Measurements from ENCODE around the gene GPRC5D. TPM values are rescaled to one million over a fixed set of nuclear protein-coding genes. Genes with fewer than 3 reads are reported as not detected.

Gene GPRC5D
- total RNA-seq, 1 experiment from 2014 or later: 0.33 TPM

DNA sequence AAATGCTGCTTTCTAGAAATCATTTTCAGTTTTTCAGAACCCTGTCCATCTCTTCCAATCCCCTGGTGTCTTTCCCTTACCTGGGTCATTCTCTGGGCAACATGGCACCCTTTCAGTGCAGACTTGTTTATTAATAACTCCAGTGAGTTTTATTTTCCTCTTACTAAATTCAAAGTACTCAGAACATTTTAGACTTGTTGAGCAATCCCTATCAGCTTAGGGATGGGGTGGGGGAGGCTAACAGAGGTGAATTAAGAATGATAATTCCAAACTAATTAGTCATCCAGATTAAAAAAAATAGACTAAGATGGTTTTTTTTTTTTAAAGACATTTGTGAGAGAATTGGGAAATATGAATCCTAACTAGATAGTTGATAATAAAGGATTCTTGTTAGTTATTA lies 49.9 kb downstream of the GPRC5D start (continued):
- TF ChIP-seq ZNF423 (CRISPR knock-in tag; IDR thresholded peaks at IDR 0.05): no peak
- no peak for TF ChIP-seq OVOL2 (CRISPR knock-in tag; IDR thresholded peaks at IDR 0.05; ENCODE audit: borderline replicate concordance)
- no peak for TF ChIP-seq ZBTB21 (CRISPR knock-in tag; IDR thresholded peaks at IDR 0.05; ENCODE audit: borderline replicate concordance)
- TF ChIP-seq ZNF138 (CRISPR knock-in tag; conservative IDR thresholded peaks at IDR 0.05): no peak
- no peak for TF ChIP-seq ZNF416 (CRISPR knock-in tag; IDR thresholded peaks at IDR 0.05)
- no peak for TF ChIP-seq EMX1 (CRISPR knock-in tag; IDR thresholded peaks at IDR 0.05)

DNA sequence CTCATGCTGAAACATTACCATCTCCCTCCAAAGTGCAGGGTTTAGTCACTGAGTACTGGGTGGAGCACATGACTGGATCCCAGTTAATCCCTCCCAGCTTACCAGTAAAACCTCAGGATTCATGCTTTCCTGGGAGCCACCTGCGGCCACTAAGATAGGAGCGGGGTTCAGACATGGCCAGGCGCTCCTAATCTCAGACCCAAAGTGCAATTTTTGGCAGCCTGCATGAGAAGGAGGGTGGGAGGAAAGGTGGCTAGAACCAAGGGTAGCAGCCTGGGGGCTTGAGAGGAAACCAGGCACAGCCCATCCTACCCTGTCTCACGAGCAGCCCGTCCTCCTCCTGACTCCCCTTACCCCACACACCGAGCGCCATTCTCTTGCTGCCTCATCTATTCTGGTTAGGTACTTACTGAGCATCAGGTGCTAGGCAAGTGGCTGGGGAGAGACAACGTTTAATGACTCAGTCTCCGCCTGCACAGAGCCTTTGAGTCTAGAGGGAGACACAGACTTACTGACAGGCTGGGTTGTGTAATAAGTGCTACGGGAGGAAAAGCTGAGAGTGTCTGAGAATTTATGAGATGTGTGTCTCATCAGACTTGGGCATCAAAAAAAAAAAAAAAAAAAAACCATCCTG lies 50.7 kb downstream of the GPRC5D start:
- ChIA-PET CTCF (interaction anchor here (0.6 kb wide), 1 partner anchor 164 kb away, joined by 3 read pairs; no protein-coding TSS in a partner anchor), POLR2A (no interaction called here)
- ATAC-seq (peak; percentile 28; the same call in 1 of the 2 replicates), DNase-seq (ENCODE audit: low spot score) (no peak)
- Mint-ChIP-seq H3K4me3 (no peak overlapping the region), H3K36me3 (no peaks in the 10 kb centered on the region), H3K4me1 (no peaks in the 10 kb centered on the region), H3K27me3 (ENCODE audit: low read depth) (no peaks in the 10 kb centered on the region; the same call in 1 of the 2 replicates), H3K27ac (no peak overlapping the region), H3K9me3 (no peaks in the 10 kb centered on the region)
- TF ChIP-seq FOXJ3 (CRISPR knock-in tag; IDR thresholded peaks at IDR 0.05; ENCODE audit: borderline replicate concordance) (no peak), IRF1 (CRISPR knock-in tag; IDR thresholded peaks at IDR 0.05) (no peak), IRF2 (CRISPR knock-in tag; IDR thresholded peaks at IDR 0.05; ENCODE audit: borderline replicate concordance, low read depth) (no peak), TCF7 (CRISPR knock-in tag; IDR thresholded peaks at IDR 0.05; ENCODE audit: low read depth) (no peak), FOXP1 (CRISPR knock-in tag; IDR thresholded peaks at IDR 0.05; ENCODE audit: borderline replicate concordance) (no peak)

GRCh38 chr12:12900786-12901157 lies 51.2 kb downstream of the GPRC5D start:
- Mint-ChIP-seq H3K4me1 (no peaks in the 10 kb centered on the region), H3K27me3 (ENCODE audit: low read depth) (no peaks in the 10 kb centered on the region; the same call in 1 of the 2 replicates), H3K36me3 (no peaks in the 10 kb centered on the region), H3K4me3 (no peak overlapping the region), H3K27ac (no peak overlapping the region), H3K9me3 (no peaks in the 10 kb centered on the region)
- no peak for ATAC-seq
- POLR2A ChIA-PET: no interaction called here
- CTCF ChIA-PET: no interaction called here
- no peak for DNase-seq (ENCODE audit: low spot score)
- TF ChIP-seq NR3C1 (CRISPR knock-in tag; conservative IDR thresholded peaks at IDR 0.05; ENCODE audit: low read depth) (no peak), ZNF671 (CRISPR knock-in tag; IDR thresholded peaks at IDR 0.05) (no peak), FOXK1 (CRISPR knock-in tag; IDR thresholded peaks at IDR 0.05) (no peak), HMGA2 (CRISPR knock-in tag; IDR thresholded peaks at IDR 0.05) (no peak), ZNF263 (CRISPR knock-in tag; IDR thresholded peaks at IDR 0.05; ENCODE audit: low read depth) (no peak), RORB (CRISPR knock-in tag; IDR thresholded peaks at IDR 0.05) (no peak), GRHL2 (CRISPR knock-in tag; IDR thresholded peaks at IDR 0.05; ENCODE audit: insufficient replicate concordance, severe bottlenecking) (no peak), ARID4B (CRISPR knock-in tag; IDR thresholded peaks at IDR 0.05; ENCODE audit: borderline replicate concordance) (no peak), ELF4 (CRISPR knock-in tag; IDR thresholded peaks at IDR 0.05; ENCODE audit: low read depth) (no peak)
- TF ChIP-seq, protein P1, sequence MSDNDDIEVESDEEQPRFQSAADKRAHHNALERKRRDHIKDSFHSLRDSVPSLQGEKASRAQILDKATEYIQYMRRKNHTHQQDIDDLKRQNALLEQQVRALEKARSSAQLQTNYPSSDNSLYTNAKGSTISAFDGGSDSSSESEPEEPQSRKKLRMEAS (CRISPR knock-in tag; IDR thresholded peaks at IDR 0.05): no peak
- TF ChIP-seq, protein P2, sequence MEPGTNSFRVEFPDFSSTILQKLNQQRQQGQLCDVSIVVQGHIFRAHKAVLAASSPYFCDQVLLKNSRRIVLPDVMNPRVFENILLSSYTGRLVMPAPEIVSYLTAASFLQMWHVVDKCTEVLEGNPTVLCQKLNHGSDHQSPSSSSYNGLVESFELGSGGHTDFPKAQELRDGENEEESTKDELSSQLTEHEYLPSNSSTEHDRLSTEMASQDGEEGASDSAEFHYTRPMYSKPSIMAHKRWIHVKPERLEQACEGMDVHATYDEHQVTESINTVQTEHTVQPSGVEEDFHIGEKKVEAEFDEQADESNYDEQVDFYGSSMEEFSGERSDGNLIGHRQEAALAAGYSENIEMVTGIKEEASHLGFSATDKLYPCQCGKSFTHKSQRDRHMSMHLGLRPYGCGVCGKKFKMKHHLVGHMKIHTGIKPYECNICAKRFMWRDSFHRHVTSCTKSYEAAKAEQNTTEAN (CRISPR knock-in tag; IDR thresholded peaks at IDR 0.05): no peak
- TF ChIP-seq, protein P3, sequence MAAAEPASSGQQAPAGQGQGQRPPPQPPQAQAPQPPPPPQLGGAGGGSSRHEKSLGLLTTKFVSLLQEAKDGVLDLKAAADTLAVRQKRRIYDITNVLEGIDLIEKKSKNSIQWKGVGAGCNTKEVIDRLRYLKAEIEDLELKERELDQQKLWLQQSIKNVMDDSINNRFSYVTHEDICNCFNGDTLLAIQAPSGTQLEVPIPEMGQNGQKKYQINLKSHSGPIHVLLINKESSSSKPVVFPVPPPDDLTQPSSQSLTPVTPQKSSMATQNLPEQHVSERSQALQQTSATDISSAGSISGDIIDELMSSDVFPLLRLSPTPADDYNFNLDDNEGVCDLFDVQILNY (CRISPR knock-in tag; IDR thresholded peaks at IDR 0.05): no peak

All from WTC11 (cell line).